K562 (cell line): ENCODE measurements around the gene ARHGAP15.

Source experiments
- CBFA2T2 ChIP-seq: fragments of 450-650 bp; conservative IDR thresholded peaks from 2 replicates; pipeline ENCODE4 v1.6.1; 2017; ENCODE audit warnings: mild to moderate bottlenecking
- EP300 ChIP-seq: IDR thresholded peaks from 2 replicates; pipeline ENCODE4 v1.6.1; 2012; ENCODE audit warnings: low read length, improper control_type of control experiment
- KLF1 ChIP-seq: fragments of 450-650 bp; IDR thresholded peaks from 2 replicates; pipeline ENCODE4 v1.6.1; 2016; ENCODE audit warnings: missing genetic modification characterization, missing compliant biosample characterization
- L3MBTL2 ChIP-seq: fragments of 450-650 bp; IDR thresholded peaks from 2 replicates; pipeline ENCODE4 v1.6.1; 2016; ENCODE audit warnings: mild to moderate bottlenecking, moderate library complexity
- MAFG ChIP-seq: fragments of 450-650 bp; conservative IDR thresholded peaks from 2 replicates; pipeline ENCODE4 v1.6.1; 2016; ENCODE audit warnings: missing genetic modification characterization, missing compliant biosample characterization
- MYNN ChIP-seq, 2 experiments: sonication (generic); formaldehyde crosslinking in 1 of 2; IDR thresholded peaks; 2 replicates each; pipeline versions ENCODE4 v1.5.0 to v1.6.1; 2016 to 2020; ENCODE audit warnings: antibody characterized with exemption in 1 of 2, missing genetic modification reagents in 1 of 2
- NCOA2 ChIP-seq, 2 experiments: fragments of 450-650 bp; IDR thresholded peaks; 2 replicates each; pipeline ENCODE4 v1.6.1; 2018; ENCODE audit warnings: mild to moderate bottlenecking in 2 of 2, moderate library complexity in 1 of 2; ENCODE audit not compliant: partially characterized antibody in 2 of 2
- PTRF ChIP-seq: fragments of 450-650 bp; IDR thresholded peaks from 2 replicates; pipeline ENCODE4 v1.6.1; 2016; ENCODE audit warnings: mild to moderate bottlenecking, missing genetic modification characterization, missing compliant biosample characterization
- TAF1 ChIP-seq: IDR thresholded peaks from 2 replicates; pipeline ENCODE4 v1.6.1; 2011; ENCODE audit warnings: mild to moderate bottlenecking, low read length, moderate library complexity; ENCODE audit not compliant: insufficient read depth, control insufficient read depth, severe bottlenecking; ENCODE audit errors: extremely low read depth
- ZNF76 ChIP-seq: fragments of 250-450 bp; sonication (Bioruptor Pico); IDR thresholded peaks from 2 replicates; pipeline ENCODE4 v1.4.0; 2020; ENCODE audit warnings: mild to moderate bottlenecking, moderate library complexity, borderline replicate concordance
- TF ChIP-seq, protein P1 (sequence below): sonication (generic); formaldehyde crosslinking; IDR thresholded peaks from 2 replicates; pipeline ENCODE4 v1.9.0; 2022; ENCODE audit warnings: mild to moderate bottlenecking, missing genetic modification reagents
- TF ChIP-seq, protein P2 (sequence below), 3 experiments: IDR thresholded peaks in 2 of 3; conservative IDR thresholded peaks in 1 of 3; 2 replicates each; pipeline ENCODE4 v1.5.1; 2011 to 2012; ENCODE audit warnings: low read length in 3 of 3, mild to moderate bottlenecking in 3 of 3, control low read depth in 2 of 3, improper control_type of control experiment in 1 of 3, inconsistent platforms in 1 of 3, low read depth in 1 of 3, mixed read lengths in 1 of 3, moderate library complexity in 1 of 3; ENCODE audit not compliant: insufficient read depth in 2 of 3

DNA sequence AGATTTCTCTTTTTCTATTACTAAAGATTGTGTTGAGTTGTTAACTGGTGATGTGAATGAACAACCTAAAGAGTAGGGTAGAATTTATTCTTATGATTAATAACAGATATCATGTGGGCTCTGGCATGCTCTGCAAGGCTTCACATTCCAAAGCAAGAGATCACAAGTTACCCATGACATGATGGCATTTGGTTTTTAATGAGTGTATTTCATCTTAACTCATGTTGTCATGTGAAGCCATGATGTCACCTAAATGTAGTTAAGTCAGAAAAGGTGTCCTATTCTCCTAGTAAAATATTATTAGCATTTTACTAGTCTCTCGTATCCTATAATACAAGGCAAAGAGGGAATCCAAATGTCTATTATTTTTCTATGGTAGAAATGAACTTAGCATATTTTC is 678.0 kb downstream of the ARHGAP15 start:
- TF ChIP-seq ZNF76 (CRISPR knock-in tag) (no peak), CBFA2T2 (no peak), NCOA2 (IDR thresholded peaks at IDR 0.05; ENCODE audit: partially characterized antibody in 2 of 2) (no peak), TAF1 (no peak), KLF1 (no peak), L3MBTL2 (no peak), MYNN (IDR thresholded peaks at IDR 0.05) (no peak), MYNN (CRISPR knock-in tag; IDR thresholded peaks at IDR 0.05) (no peak), PTRF (tag) (no peak), EP300 (no peak), MAFG (tag) (no peak)
- TF ChIP-seq, protein P1, sequence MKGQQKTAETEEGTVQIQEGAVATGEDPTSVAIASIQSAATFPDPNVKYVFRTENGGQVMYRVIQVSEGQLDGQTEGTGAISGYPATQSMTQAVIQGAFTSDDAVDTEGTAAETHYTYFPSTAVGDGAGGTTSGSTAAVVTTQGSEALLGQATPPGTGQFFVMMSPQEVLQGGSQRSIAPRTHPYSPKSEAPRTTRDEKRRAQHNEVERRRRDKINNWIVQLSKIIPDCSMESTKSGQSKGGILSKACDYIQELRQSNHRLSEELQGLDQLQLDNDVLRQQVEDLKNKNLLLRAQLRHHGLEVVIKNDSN (CRISPR knock-in tag) = no peak
- TF ChIP-seq, protein P2, sequence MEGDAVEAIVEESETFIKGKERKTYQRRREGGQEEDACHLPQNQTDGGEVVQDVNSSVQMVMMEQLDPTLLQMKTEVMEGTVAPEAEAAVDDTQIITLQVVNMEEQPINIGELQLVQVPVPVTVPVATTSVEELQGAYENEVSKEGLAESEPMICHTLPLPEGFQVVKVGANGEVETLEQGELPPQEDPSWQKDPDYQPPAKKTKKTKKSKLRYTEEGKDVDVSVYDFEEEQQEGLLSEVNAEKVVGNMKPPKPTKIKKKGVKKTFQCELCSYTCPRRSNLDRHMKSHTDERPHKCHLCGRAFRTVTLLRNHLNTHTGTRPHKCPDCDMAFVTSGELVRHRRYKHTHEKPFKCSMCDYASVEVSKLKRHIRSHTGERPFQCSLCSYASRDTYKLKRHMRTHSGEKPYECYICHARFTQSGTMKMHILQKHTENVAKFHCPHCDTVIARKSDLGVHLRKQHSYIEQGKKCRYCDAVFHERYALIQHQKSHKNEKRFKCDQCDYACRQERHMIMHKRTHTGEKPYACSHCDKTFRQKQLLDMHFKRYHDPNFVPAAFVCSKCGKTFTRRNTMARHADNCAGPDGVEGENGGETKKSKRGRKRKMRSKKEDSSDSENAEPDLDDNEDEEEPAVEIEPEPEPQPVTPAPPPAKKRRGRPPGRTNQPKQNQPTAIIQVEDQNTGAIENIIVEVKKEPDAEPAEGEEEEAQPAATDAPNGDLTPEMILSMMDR (IDR thresholded peaks at IDR 0.05 in 2 of 3, conservative IDR thresholded peaks at IDR 0.05 in 1 of 3; ENCODE audit: insufficient read depth in 2 of 3, low read depth in 1 of 3, low read length in 3 of 3) = no peak
